ENCODE results near the gene STUB1.

DNA sequence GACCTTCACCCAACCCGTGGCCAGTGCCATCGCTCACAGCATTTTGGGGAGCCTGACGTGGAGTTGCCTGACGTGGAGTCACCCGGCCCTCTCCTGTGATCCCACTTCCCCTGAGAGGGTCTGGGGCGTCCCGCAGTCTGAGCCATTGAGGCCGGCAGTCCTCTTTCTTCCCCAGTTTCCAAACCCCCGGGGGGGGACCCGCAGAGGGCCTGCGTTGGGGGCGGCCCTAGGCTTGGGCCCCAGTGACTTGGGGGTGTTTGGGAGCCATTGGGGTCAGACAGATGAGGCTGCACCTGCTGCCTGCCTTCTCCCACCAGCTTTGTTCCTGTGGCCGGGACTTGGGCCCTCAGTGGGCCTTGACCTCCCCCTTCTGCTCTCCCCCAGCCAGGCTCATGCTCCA is 10.5 kb upstream of the STUB1 start:
- TF ChIP-seq POLR2A (IDR thresholded peaks at IDR 0.05) (no peak), CTCF (IDR thresholded peaks at IDR 0.05) (no peak)

All from adrenal gland (tissue), 5 donors.